SU-DHL-6 (cell line): Measurements from ENCODE around the gene SH3TC2.

Source experiments
- H2AFZ ChIP-seq: fragments of 200-600 bp; sonication (generic); 2 replicates; pipeline ENCODE4 v1.6.1; 2014; ENCODE audit warnings: low read depth, mild to moderate bottlenecking, moderate library complexity, mixed read lengths, antibody characterized with exemption, low read length; ENCODE audit not compliant: severe bottlenecking
- H3F3A ChIP-seq: fragments of 200-600 bp; shearing (Covaris generic); 2 replicates; pipeline ENCODE4 v1.6.0; 2016; ENCODE audit warnings: antibody characterized with exemption, mild to moderate bottlenecking; ENCODE audit not compliant: insufficient read depth
- H3K27ac ChIP-seq: fragments of 200-600 bp; sonication (generic); 2 replicates; pipeline ENCODE4 v1.5.1; 2016; ENCODE audit warnings: low read depth, mild to moderate bottlenecking, low read length, moderate library complexity, mixed read lengths
- H3K27me3 ChIP-seq: fragments of 200-600 bp; sonication (generic), shearing (Covaris generic); 2 replicates; pipeline ENCODE4 v1.6.0; 2014; ENCODE audit warnings: mild to moderate bottlenecking, low read length
- H3K36me3 ChIP-seq: fragments of 200-600 bp; sonication (generic); 2 replicates; pipeline ENCODE4 v1.6.1; 2014; ENCODE audit warnings: mild to moderate bottlenecking, low read length, mixed read lengths
- H3K4me2 ChIP-seq: fragments of 300-600, 200-600 bp; shearing (Covaris generic), sonication (generic); 2 replicates; pipeline ENCODE4 v1.6.0; 2014; ENCODE audit warnings: low read length, low read depth, mild to moderate bottlenecking; ENCODE audit not compliant: poor library complexity, severe bottlenecking
- H3K4me3 ChIP-seq: fragments of 200-600 bp; sonication (generic); 2 replicates; pipeline ENCODE4 v1.5.1; 2014; ENCODE audit warnings: antibody characterized with exemption, low read length, mild to moderate bottlenecking, mixed read lengths; ENCODE audit not compliant: insufficient read depth, poor library complexity, severe bottlenecking
- H3K79me2 ChIP-seq: fragments of 200-600 bp; sonication (generic); 2 replicates; pipeline ENCODE4 v1.6.1; 2014; ENCODE audit warnings: mild to moderate bottlenecking, low read length, moderate library complexity; ENCODE audit not compliant: insufficient read depth
- H3K9ac ChIP-seq: fragments of 200-600 bp; sonication (generic); 2 replicates; pipeline ENCODE4 v1.7.0; 2014; ENCODE audit warnings: mild to moderate bottlenecking, low read length
- H3K9me2 ChIP-seq: fragments of 200-600 bp; sonication (generic); replicated peaks from 2 replicates; pipeline ENCODE4 v1.6.1; 2014; ENCODE audit warnings: low read length; ENCODE audit not compliant: insufficient read depth
- H3K9me3 ChIP-seq: fragments of 200-600 bp; sonication (generic); 2 replicates; pipeline ENCODE4 v1.6.1; 2014; ENCODE audit warnings: low read length, mixed read lengths; ENCODE audit not compliant: insufficient read depth
- H4K20me1 ChIP-seq: fragments of 200-600 bp; sonication (generic); 2 replicates; pipeline ENCODE4 v1.6.1; 2014; ENCODE audit warnings: low read depth, mild to moderate bottlenecking, antibody characterized with exemption, low read length, moderate library complexity, mixed read lengths
- CTCF ChIP-seq: fragments of 200-600 bp; sonication (generic); IDR thresholded peaks from one replicate; pipeline ENCODE4 v1.5.1; 2017; ENCODE audit warnings: antibody characterized with exemption, mild to moderate bottlenecking, low read length, moderate library complexity; ENCODE audit not compliant: insufficient read depth, poor library complexity, severe bottlenecking
- EZH2phosphoT487 ChIP-seq: fragments of 200-600 bp; sonication (generic), shearing (Covaris generic); conservative IDR thresholded peaks from 2 replicates; pipeline ENCODE4 v1.6.1; 2018; ENCODE audit warnings: mild to moderate bottlenecking, antibody characterized with exemption, low read length, moderate library complexity, mixed read lengths

The SH3TC2 gene

GRCh38 chr5:149015126-149015525, 47.7 kb downstream of the SH3TC2 start:
- Histone ChIP-seq H4K20me1 (no peaks in the 10 kb centered on the region), H3K9me3 (no peaks in the 10 kb centered on the region), H3K79me2 (no peaks in the 10 kb centered on the region), H3K27ac (no peak overlapping the region), H3F3A (no peaks in the 10 kb centered on the region), H3K9ac (no peak overlapping the region), H2AFZ (no peak overlapping the region), H3K9me2 (no peaks in the 10 kb centered on the region), H3K36me3 (no peaks in the 10 kb centered on the region), H3K27me3 (no peaks in the 10 kb centered on the region), H3K4me2 (no peak overlapping the region), H3K4me3 (no peak overlapping the region)
- TF ChIP-seq CTCF: no peak
- no peak for TF ChIP-seq EZH2phosphoT487

DNA sequence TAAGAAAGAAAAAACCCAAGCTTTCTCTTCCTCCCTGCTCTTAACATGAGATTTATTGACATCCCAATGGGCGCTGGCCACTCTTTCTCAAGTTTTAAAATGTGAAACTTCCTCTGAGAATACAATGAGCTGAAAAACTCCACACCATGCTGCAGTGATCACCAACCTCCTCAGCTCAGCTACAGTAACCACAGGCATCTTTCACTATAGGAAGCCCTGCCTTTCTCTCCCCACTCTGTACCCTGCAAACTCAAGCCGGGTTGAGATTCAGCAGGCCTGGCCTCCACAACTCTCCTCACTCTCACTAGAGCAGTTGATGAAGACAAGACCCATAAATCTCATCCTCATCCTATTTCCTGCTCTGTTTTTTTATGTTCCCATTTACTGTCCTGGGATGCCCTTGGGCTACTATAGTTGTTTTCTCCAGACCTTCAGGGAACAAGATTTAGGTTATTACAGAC, 48.3 kb downstream of the SH3TC2 start:
- Histone ChIP-seq H4K20me1 (no peaks in the 10 kb centered on the region), H3K27ac (no peak overlapping the region), H3K9me3 (no peaks in the 10 kb centered on the region), H3K79me2 (no peaks in the 10 kb centered on the region), H2AFZ (no peak overlapping the region), H3K27me3 (no peaks in the 10 kb centered on the region), H3K4me3 (no peak overlapping the region), H3F3A (no peaks in the 10 kb centered on the region), H3K4me2 (no peak overlapping the region), H3K36me3 (no peaks in the 10 kb centered on the region), H3K9me2 (no peaks in the 10 kb centered on the region), H3K9ac (no peak overlapping the region)
- TF ChIP-seq CTCF: no peak
- no peak for TF ChIP-seq EZH2phosphoT487

DNA sequence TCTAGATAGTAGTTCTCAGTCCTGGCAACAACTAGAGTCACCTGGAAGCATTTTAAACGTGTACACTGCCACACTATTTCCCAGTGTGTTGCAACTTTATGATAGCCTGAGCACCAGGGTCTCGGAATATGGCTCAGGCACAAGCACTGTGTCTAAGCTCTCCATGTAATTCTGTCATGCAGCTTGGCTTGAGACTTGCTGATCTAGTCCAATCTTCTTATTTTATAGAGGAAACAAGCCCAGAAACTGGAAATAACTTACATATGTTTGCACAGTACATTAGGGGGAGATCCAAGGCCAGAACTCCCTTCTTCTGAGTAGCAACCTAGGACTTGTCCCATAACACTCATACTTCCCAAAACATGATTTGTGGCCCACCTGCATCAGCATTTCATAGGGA, 49.1 kb downstream of the SH3TC2 start:
- Histone ChIP-seq H3K36me3 (no peaks in the 10 kb centered on the region), H3K9me3 (no peaks in the 10 kb centered on the region), H3K9ac (no peak overlapping the region), H3F3A (no peaks in the 10 kb centered on the region), H3K4me3 (no peak overlapping the region), H3K27me3 (no peaks in the 10 kb centered on the region), H4K20me1 (no peaks in the 10 kb centered on the region), H3K9me2 (no peaks in the 10 kb centered on the region), H3K27ac (no peak overlapping the region), H3K4me2 (no peak overlapping the region), H3K79me2 (no peaks in the 10 kb centered on the region), H2AFZ (no peak overlapping the region)
- TF ChIP-seq EZH2phosphoT487 (no peak), CTCF (no peak)
